Neural crest cell (in vitro differentiated cells): ENCODE measurements around the gene MYRF. TPM values are rescaled to one million over a fixed set of nuclear protein-coding genes. Genes with fewer than 3 reads are reported as not detected.
A peak's percentile ranks its signal among the peaks of the same experiment; 100 is the strongest.

Experiments used
- DNase-seq: peaks from one replicate; pipeline ENCODE4 v3.0.0; 2021; ENCODE audit warnings: low read depth, mixed read lengths, low spot score
- H3K27ac Mint-ChIP-seq: one replicate; pipeline ENCODE4 v1.8.0; 2021; ENCODE audit warnings: mild to moderate bottlenecking, mixed read lengths; ENCODE audit not compliant: unreplicated experiment
- H3K27me3 Mint-ChIP-seq: 2 replicates; pipeline ENCODE4 v1.8.0; 2021; ENCODE audit warnings: low read depth, mild to moderate bottlenecking, mixed read lengths
- H3K36me3 Mint-ChIP-seq: 2 replicates; pipeline ENCODE4 v1.8.0; 2021; ENCODE audit warnings: low read depth, mild to moderate bottlenecking, mixed read lengths
- H3K4me1 Mint-ChIP-seq: 2 replicates; pipeline ENCODE4 v1.8.0; 2021; ENCODE audit warnings: mixed read lengths
- H3K4me3 Mint-ChIP-seq: one replicate; pipeline ENCODE4 v1.8.0; 2021; ENCODE audit warnings: mild to moderate bottlenecking, mixed read lengths
- H3K9me3 Mint-ChIP-seq: 2 replicates; pipeline ENCODE4 v1.8.0; 2021; ENCODE audit warnings: mixed read lengths
- CTCF ChIP-seq: fragments of 200-600 bp; sonication (generic); conservative IDR thresholded peaks from 2 replicates; pipeline ENCODE4 v1.5.0; 2021; ENCODE audit warnings: antibody characterized with exemption, mild to moderate bottlenecking
- total RNA-seq: library from RNA; stranded (reverse); gene quantifications from 2 replicates; pipeline ENCODE4 v1.2.1, GENCODE V29; 2021

The MYRF gene
- total RNA-seq, 1 donor from 2014 or later, result 3.5 TPM

GRCh38 chr11:61773356-61773755 lies 20.9 kb downstream of the MYRF start:
- H3K27me3 Mint-ChIP-seq, result no peaks in the 10 kb centered on the region
- no peak for TF ChIP-seq CTCF
- no peaks in the 10 kb centered on the region for H3K9me3 Mint-ChIP-seq
- peaks cover 8% of the 10 kb centered on the region for H3K4me1 Mint-ChIP-seq
- no peak overlapping the region for H3K27ac Mint-ChIP-seq
- H3K4me3 Mint-ChIP-seq, result no peak overlapping the region
- H3K36me3 Mint-ChIP-seq, result no peaks in the 10 kb centered on the region
- DNase-seq, result no peak

GRCh38 chr11:61773809-61774208 lies 21.4 kb downstream of the MYRF start:
- Mint-ChIP-seq H3K27me3 (no peaks in the 10 kb centered on the region), H3K36me3 (no peaks in the 10 kb centered on the region), H3K4me1 (peaks cover 8% of the 10 kb centered on the region), H3K4me3 (no peak overlapping the region), H3K27ac (no peak overlapping the region), H3K9me3 (no peaks in the 10 kb centered on the region)
- no peak for DNase-seq
- no peak for TF ChIP-seq CTCF

GRCh38 chr11:61774411-61774810 lies 22.0 kb downstream of the MYRF start:
- H3K27ac Mint-ChIP-seq, result no peak overlapping the region
- no peak for DNase-seq
- H3K4me1 Mint-ChIP-seq, result peaks cover 8% of the 10 kb centered on the region
- no peaks in the 10 kb centered on the region for H3K27me3 Mint-ChIP-seq
- no peak overlapping the region for H3K4me3 Mint-ChIP-seq
- TF ChIP-seq CTCF, result no peak
- H3K9me3 Mint-ChIP-seq, result no peaks in the 10 kb centered on the region
- no peaks in the 10 kb centered on the region for H3K36me3 Mint-ChIP-seq

GRCh38 chr11:61775106-61775505 lies 22.7 kb downstream of the MYRF start:
- Mint-ChIP-seq H3K9me3 (no peaks in the 10 kb centered on the region), H3K27ac (peak overlapping the region; percentile 50), H3K27me3 (no peaks in the 10 kb centered on the region), H3K4me1 (peaks cover 8% of the 10 kb centered on the region), H3K4me3 (no peak overlapping the region), H3K36me3 (no peaks in the 10 kb centered on the region)
- TF ChIP-seq CTCF, result no peak
- no peak for DNase-seq

- H3K27me3 Mint-ChIP-seq, result no peaks in the 10 kb centered on the region
- TF ChIP-seq CTCF, result no peak
- H3K4me3 Mint-ChIP-seq, result no peak overlapping the region
- no peaks in the 10 kb centered on the region for H3K36me3 Mint-ChIP-seq
- peaks cover 7% of the 10 kb centered on the region for H3K4me1 Mint-ChIP-seq
- no peaks in the 10 kb centered on the region for H3K9me3 Mint-ChIP-seq
- DNase-seq, result no peak
- H3K27ac Mint-ChIP-seq, result peak overlapping the region; percentile 50
Observed at GRCh38 chr11:61775606-61776554, 23.4 kb downstream of the MYRF start.
